Epithelial cell of esophagus (primary cell): Measurements from ENCODE around the gene SLC9A4.

ENCODE experiments used
- DNase-seq: peaks from one replicate; pipeline ENCODE4 v3.0.0; 2010; ENCODE audit warnings: low read depth
- H3K4me3 ChIP-seq: 2 replicates; pipeline ENCODE4 v1.5.1; 2011; ENCODE audit warnings: mild to moderate bottlenecking, low read length, control low read depth
- TF ChIP-seq, protein P1 (sequence below): IDR thresholded peaks from 2 replicates; pipeline ENCODE4 v1.5.1; 2011; ENCODE audit warnings: low read depth, mild to moderate bottlenecking, low read length, control low read depth, inconsistent platforms; ENCODE audit not compliant: insufficient read depth; ENCODE audit errors: missing control alignments

The SLC9A4 gene

DNA sequence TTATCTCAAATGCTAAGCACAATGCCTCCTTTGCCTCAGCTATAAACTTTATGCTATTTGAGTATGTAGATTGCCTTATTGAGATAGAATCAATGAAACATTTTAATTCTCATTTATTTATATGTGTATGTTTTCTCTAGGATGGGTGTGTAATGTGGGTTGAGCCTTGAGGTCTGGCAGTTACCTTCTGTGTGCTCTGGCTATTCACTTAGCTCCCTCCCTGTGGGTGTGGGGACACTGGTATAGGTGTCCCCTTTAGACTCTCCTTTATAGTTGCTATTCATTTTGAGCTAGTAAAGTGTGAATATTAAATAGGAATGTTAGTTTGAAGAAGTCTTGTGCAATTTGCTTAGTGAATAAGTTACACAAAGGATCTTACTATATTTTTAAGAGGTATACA is 1.8 kb downstream of the SLC9A4 start:
- no peak overlapping the region for H3K4me3 ChIP-seq
- DNase-seq, result no peak
- TF ChIP-seq, protein P1, sequence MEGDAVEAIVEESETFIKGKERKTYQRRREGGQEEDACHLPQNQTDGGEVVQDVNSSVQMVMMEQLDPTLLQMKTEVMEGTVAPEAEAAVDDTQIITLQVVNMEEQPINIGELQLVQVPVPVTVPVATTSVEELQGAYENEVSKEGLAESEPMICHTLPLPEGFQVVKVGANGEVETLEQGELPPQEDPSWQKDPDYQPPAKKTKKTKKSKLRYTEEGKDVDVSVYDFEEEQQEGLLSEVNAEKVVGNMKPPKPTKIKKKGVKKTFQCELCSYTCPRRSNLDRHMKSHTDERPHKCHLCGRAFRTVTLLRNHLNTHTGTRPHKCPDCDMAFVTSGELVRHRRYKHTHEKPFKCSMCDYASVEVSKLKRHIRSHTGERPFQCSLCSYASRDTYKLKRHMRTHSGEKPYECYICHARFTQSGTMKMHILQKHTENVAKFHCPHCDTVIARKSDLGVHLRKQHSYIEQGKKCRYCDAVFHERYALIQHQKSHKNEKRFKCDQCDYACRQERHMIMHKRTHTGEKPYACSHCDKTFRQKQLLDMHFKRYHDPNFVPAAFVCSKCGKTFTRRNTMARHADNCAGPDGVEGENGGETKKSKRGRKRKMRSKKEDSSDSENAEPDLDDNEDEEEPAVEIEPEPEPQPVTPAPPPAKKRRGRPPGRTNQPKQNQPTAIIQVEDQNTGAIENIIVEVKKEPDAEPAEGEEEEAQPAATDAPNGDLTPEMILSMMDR, result no peak

DNA sequence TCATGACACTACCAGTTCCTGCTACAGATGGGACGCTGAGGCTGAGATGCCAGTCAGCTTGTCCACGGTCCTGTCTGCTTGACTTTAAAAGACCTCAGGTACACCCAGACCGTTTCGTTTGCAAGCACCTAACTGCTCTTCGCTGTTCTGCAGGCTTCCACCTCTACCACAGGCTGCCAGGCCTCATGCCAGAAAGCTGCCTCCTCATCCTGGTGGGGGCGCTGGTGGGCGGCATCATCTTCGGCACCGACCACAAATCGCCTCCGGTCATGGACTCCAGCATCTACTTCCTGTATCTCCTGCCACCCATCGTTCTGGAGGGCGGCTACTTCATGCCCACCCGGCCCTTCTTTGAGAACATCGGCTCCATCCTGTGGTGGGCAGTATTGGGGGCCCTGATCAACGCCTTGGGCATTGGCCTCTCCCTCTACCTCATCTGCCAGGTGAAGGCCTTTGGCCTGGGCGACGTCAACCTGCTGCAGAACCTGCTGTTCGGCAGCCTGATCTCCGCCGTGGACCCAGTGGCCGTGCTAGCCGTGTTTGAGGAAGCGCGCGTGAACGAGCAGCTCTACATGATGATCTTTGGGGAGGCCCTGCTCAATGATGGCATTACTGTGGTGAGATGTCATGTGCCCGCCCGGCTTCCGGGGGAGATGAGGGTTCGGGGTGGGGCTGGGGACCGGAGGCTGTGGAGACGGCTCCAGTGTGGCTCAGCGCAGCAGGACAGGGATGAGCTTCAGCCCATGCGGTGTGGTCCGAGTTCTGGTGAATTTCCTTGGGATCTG is 5.9 kb downstream of the SLC9A4 start:
- DNase-seq, result no peak
- TF ChIP-seq, protein P1, result no peak
- no peak overlapping the region for H3K4me3 ChIP-seq

DNA sequence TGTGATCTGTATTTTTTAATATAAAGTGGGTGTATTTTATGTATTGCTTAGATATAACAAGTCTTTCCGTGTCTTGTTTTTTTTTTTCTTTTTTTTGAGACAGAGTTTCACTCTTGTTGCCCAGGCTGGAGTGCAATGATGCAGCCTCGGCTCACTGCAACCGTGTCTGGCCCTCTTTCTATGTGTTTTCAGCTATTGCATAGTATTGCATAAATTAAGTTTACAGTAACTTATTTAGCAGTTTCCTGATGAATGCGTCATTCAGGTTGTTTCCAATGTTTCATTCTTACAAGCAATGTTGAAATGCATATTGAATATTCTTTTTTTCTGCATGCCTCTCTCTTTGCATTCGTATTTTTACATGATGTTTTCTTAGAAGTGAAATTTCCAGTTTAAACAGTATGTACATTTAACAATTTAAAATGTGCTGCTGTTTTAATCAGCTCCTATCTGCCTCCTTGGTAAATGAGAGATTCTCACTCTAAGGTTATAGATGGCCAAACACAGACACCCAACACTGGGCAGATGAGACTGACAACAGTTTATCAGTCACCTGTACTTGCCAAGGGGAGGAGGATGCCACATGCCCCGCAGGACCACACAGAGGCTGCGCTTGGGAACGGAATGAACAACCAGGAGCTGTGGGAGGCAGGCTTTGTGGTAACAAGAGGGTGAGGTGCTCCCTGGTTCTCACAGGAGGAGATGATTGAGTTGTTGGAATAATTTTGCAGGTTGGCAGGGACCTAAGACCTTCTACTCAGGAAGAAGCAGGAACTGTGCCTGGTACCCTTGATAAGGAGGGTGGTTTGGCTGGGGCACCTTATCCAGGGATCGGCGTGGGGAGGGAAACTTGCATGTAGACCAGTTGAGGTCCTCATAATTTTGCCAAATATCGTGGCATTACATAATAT is 7.5 kb downstream of the SLC9A4 start:
- TF ChIP-seq, protein P1, result no peak
- no peak for DNase-seq

DNA sequence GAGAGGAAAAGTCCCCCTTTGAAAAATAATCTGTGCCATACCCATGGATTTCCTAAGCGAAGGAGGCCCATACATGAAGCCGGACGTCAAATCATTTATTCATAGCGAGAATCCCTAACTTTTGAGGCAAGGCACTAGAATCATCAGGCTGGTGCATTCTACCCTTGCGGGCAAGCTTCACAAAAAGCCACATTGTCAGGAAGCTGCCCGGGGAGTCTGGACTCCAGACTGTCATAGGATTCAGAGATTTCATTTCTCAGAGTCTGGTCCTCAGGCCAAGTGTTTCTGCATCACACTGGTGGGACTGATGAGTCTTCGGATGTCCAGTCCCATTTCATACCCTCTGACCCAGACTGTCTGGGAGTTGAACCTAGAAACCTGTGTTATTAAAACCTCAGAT is 8.9 kb downstream of the SLC9A4 start:
- no peak for DNase-seq
- TF ChIP-seq, protein P1, result no peak
- H3K4me3 ChIP-seq, result no peak overlapping the region

More for the DNA sequence above, 7.5 kb downstream of the SLC9A4 start:
- no peak overlapping the region for H3K4me3 ChIP-seq

DNA sequence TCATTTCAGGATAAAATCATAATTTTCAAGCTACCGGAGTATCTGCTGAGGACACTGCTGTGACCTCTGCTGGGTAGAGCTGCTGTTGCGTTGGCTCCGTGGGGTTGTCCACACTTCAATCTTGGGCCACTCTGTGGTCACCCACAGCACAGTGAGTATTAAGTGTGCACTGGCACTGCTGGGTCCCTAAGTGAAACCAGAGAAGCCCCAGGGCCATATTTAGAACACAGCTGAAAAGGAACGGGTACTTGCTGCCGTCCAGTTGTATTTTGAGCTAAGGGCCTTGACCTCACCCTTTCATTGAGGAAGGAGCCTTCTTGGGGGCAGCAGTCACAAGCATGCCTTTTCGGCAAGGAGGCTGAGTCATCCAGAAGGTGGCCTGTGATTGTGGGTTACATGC is 10.1 kb downstream of the SLC9A4 start:
- no peak for DNase-seq

DNA sequence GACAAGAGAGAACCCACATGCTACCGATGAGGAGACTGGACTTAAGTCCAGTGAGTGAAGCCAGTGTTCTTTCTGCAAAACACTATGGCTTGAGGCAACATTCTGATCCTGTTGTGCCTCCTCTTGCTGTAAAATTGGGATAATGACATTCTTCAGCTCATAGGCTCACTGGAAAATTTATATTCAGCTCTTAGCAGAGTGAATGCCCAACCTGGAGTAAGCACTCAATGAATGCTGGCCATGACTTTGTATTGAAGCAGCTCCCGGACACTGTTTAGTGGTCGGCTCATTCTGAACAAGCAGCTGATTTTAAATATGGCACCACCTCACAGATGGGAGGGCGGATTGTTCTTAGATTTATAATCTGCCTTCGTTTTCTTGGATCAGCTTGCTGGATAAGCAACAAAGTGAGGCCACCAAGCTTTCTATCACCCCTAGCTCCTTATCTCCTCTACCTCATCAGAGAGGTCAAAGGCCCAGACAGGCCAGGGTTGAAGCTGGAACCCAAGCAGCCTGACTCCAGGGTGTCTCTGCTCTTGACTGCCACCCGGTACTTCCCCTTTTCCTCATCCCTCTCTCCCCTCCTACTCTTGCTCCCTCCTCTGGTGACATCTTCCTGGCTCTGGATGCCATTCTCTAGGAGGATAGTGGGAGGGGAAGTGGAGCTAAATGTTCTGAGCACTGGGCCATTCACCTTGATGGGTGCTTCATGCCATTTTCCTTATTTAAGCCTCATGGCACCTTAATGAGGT is 11.5 kb downstream of the SLC9A4 start:
- DNase-seq, result no peak
- TF ChIP-seq, protein P1, result no peak
- H3K4me3 ChIP-seq, result no peak overlapping the region

More for the DNA sequence above, 10.1 kb downstream of the SLC9A4 start:
- H3K4me3 ChIP-seq, result no peak overlapping the region
- TF ChIP-seq, protein P1, result no peak
